ENCODE data around the gene LRRK2.
"Not testable (repeated sequence)": the region's sequence is repeated elsewhere in the genome, so short reads cannot be mapped to it uniquely, and the experiment has no call there.

The LRRK2 gene

GRCh38 chr12:40351976-40352375 is 127.2 kb downstream of the LRRK2 start:
- no peak for TF ChIP-seq CTCF (IDR thresholded peaks at IDR 0.05; ENCODE audit: insufficient read depth, low read length, poor library complexity, severe bottlenecking)

DNA sequence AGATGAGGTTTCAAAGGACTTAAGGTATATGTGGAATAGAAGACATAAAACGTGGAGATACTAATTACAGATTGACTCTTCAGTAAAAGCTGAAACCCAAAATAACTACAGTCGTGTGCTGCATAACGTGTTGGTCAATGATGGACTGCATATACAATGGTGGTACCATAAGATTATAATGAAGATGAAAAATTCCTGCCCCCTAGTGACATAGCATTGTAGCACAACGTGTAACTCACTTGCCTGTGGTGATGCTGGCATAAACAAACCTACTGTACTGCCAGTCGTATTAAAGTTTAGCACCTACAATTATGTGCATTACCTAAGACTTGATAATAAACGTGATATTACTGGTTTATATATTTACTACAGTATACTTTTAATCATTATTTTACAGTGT is 150.3 kb downstream of the LRRK2 start:
- peak; percentile 43 for TF ChIP-seq CTCF (IDR thresholded peaks at IDR 0.05; ENCODE audit: insufficient read depth, low read length, poor library complexity, severe bottlenecking)
- Histone ChIP-seq H3K27me3 (replicated peaks; ENCODE audit: control insufficient read depth, insufficient read depth, low read length) (no peaks in the 10 kb centered on the region), H3K36me3 (ENCODE audit: control insufficient read depth, insufficient read depth, low read length) (no peaks in the 10 kb centered on the region), H3K4me3 (replicated peaks; ENCODE audit: low read depth, low read length) (no peak overlapping the region)
- no peak for DNase-seq (ENCODE audit: extremely low read depth, insufficient read length)

More at GRCh38 chr12:40351976-40352375, 127.2 kb downstream of the LRRK2 start:
- DNase-seq (ENCODE audit: extremely low read depth, insufficient read length): no peak
- no peaks in the 10 kb centered on the region for H3K36me3 ChIP-seq (ENCODE audit: control insufficient read depth, insufficient read depth, low read length)
- H3K4me3 ChIP-seq (replicated peaks; ENCODE audit: low read depth, low read length): no peak overlapping the region
- H3K27me3 ChIP-seq (replicated peaks; ENCODE audit: control insufficient read depth, insufficient read depth, low read length): no peaks in the 10 kb centered on the region

- Histone ChIP-seq H3K27me3 (replicated peaks; ENCODE audit: control insufficient read depth, insufficient read depth, low read length) (no peaks in the 10 kb centered on the region), H3K4me3 (replicated peaks; ENCODE audit: low read depth, low read length) (no peak overlapping the region), H3K36me3 (ENCODE audit: control insufficient read depth, insufficient read depth, low read length) (no peaks in the 10 kb centered on the region)
- peak; percentile 9 for DNase-seq (ENCODE audit: extremely low read depth, insufficient read length)
- TF ChIP-seq CTCF (IDR thresholded peaks at IDR 0.05; ENCODE audit: insufficient read depth, low read length, poor library complexity, severe bottlenecking): no peak
These were observed 151.9 kb downstream of the LRRK2 start for GRCh38 chr12:40376533-40377267.

DNA sequence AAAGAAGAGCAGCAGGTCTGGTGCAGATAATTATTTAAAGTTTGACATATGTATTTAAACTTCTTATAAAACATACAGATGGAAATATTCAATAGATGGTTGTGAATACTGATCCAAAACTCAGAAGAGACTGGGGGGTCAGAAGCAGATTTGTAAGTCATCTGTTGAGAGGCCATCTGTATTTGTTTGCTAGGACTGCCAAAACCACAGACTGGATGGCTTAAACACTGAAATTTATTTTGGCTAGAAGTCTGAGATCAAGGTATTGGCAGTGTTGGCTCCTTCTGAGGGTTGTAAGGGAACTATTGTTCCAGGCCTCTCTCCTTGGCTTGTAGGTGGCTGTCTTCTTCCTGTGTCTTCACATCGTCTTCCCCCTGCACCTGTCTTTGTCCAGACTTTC is 153.9 kb downstream of the LRRK2 start:
- no peaks in the 10 kb centered on the region for H3K27me3 ChIP-seq (replicated peaks; ENCODE audit: control insufficient read depth, insufficient read depth, low read length)
- H3K4me3 ChIP-seq (replicated peaks; ENCODE audit: low read depth, low read length): no peak overlapping the region
- no peak for DNase-seq (ENCODE audit: extremely low read depth, insufficient read length)
- H3K36me3 ChIP-seq (ENCODE audit: control insufficient read depth, insufficient read depth, low read length): no peaks in the 10 kb centered on the region
- TF ChIP-seq CTCF (IDR thresholded peaks at IDR 0.05; ENCODE audit: insufficient read depth, low read length, poor library complexity, severe bottlenecking): no peak

- Histone ChIP-seq H3K36me3 (ENCODE audit: control insufficient read depth, insufficient read depth, low read length) (no peaks in the 10 kb centered on the region), H3K27me3 (replicated peaks; ENCODE audit: control insufficient read depth, insufficient read depth, low read length) (no peaks in the 10 kb centered on the region), H3K4me3 (replicated peaks; ENCODE audit: low read depth, low read length) (no peak overlapping the region)
- no peak for DNase-seq (ENCODE audit: extremely low read depth, insufficient read length)
- no peak for TF ChIP-seq CTCF (IDR thresholded peaks at IDR 0.05; ENCODE audit: insufficient read depth, low read length, poor library complexity, severe bottlenecking)
These were observed 157.4 kb downstream of the LRRK2 start for GRCh38 chr12:40382217-40382616.

GRCh38 chr12:40387279-40387678 is 162.5 kb downstream of the LRRK2 start:
- not testable (repeated sequence) for H3K27me3 ChIP-seq (replicated peaks; ENCODE audit: control insufficient read depth, insufficient read depth, low read length); DNase-seq (ENCODE audit: extremely low read depth, insufficient read length); H3K4me3 ChIP-seq (replicated peaks; ENCODE audit: low read depth, low read length); H3K36me3 ChIP-seq (ENCODE audit: control insufficient read depth, insufficient read depth, low read length)
